HG03565 (cell line): ENCODE measurements around the gene LAMB4.
A peak's percentile ranks its signal among the peaks of the same experiment; 100 is the strongest.
"Not testable (repeated sequence)": the region's sequence is repeated elsewhere in the genome, so short reads cannot be mapped to it uniquely, and the experiment has no call there.

Experiments used
- ATAC-seq: cut with Tn5 transposase; IDR thresholded peaks from one replicate; pipeline ENCODE4 v1.9.1; 2021; ENCODE audit warnings: mild to moderate bottlenecking, moderate library complexity; ENCODE audit not compliant: unreplicated experiment

LAMB4 gene

GRCh38 chr7:108049962-108050361 lies 80.2 kb downstream of the LAMB4 start:
- peak; percentile 92 for ATAC-seq

- ATAC-seq, result no peak
Measured at GRCh38 chr7:108048422-108048821, 81.7 kb downstream of the LAMB4 start.

GRCh38 chr7:108046952-108047506 lies 83.1 kb downstream of the LAMB4 start:
- no peak for ATAC-seq

GRCh38 chr7:108045669-108046068 lies 84.5 kb downstream of the LAMB4 start:
- ATAC-seq, result no peak

- no peak for ATAC-seq
Measured at GRCh38 chr7:108045154-108045553, 85.0 kb downstream of the LAMB4 start.

- no peak for ATAC-seq
Measured at GRCh38 chr7:108044345-108044744, 85.8 kb downstream of the LAMB4 start.

GRCh38 chr7:108038986-108039385 lies 91.2 kb downstream of the LAMB4 start:
- no peak for ATAC-seq

GRCh38 chr7:108037741-108038140 lies 92.4 kb downstream of the LAMB4 start:
- ATAC-seq, result no peak

- ATAC-seq, result no peak
Measured at GRCh38 chr7:108037140-108037539, 93.0 kb downstream of the LAMB4 start.

GRCh38 chr7:108034586-108034985 lies 95.6 kb downstream of the LAMB4 start:
- ATAC-seq, result no peak

GRCh38 chr7:108033776-108034497 lies 96.2 kb downstream of the LAMB4 start:
- no peak for ATAC-seq

- not testable (repeated sequence) for ATAC-seq
Measured at GRCh38 chr7:108033309-108033708, 96.9 kb downstream of the LAMB4 start.

- no peak for ATAC-seq
Measured at GRCh38 chr7:108030516-108030915, 99.6 kb downstream of the LAMB4 start.

GRCh38 chr7:108029034-108029433 lies 101.1 kb downstream of the LAMB4 start:
- no peak for ATAC-seq

GRCh38 chr7:108028111-108028510 lies 102.0 kb downstream of the LAMB4 start:
- ATAC-seq, result no peak

GRCh38 chr7:108027239-108027638 lies 102.9 kb downstream of the LAMB4 start:
- no peak for ATAC-seq

GRCh38 chr7:108026647-108027046 lies 103.5 kb downstream of the LAMB4 start:
- ATAC-seq, result no peak

GRCh38 chr7:108026116-108026515 lies 104.0 kb downstream of the LAMB4 start:
- ATAC-seq, result no peak

GRCh38 chr7:108024538-108024937 lies 105.6 kb downstream of the LAMB4 start:
- ATAC-seq, result no peak

- ATAC-seq, result no peak
Measured at GRCh38 chr7:108020585-108020984, 109.6 kb downstream of the LAMB4 start.

- ATAC-seq, result no peak
Measured at GRCh38 chr7:108018668-108019067, 111.5 kb downstream of the LAMB4 start.

GRCh38 chr7:108017776-108018151 lies 112.4 kb downstream of the LAMB4 start:
- ATAC-seq, result no peak
